Measurements from ENCODE around the gene EFNB2. TPM values are rescaled to one million over a fixed set of nuclear protein-coding genes. Genes with fewer than 3 reads are reported as not detected.

The EFNB2 gene
- total and polyA plus RNA-seq, 7 experiments from 2014 or later: 0.07 to 0.22 (median 0.11) TPM; not detected in 2

DNA sequence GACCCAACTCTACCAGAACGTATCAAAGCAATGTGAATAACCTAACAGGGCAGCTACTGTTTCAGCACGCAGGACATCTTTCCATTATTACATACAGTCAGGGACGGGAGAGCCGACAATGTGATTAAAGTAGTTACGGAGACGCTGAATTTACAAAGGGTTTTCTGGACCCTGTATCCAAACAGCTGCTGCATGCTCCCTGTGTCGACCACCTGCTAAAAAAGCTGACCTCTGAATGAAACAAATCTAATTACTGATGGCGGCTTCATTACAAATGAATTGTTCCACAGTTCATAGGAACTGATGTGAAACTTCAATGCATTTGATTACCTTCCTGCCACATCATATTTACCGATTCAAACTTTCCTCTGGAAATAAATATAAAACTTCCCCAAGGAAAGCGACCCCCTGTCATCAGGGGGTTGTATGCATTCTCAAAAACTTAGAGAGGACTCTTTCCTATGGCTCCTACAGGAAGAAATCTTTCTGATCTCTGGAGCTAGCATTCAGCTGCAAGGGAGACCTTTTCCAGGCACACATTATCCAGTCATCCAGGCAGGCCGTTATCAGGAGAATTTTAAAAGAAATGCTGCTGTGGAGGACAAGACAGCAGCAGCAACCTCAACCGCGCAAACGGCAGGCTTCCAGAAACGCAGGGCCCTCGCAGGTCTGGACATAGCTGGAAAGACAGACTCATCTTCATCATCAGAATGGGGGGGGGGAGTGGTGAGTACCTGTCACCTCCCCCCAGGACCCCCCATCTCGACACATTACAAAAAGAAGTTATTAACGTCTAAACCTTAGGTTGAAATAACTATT is 3.1 kb downstream of the EFNB2 start:
- ChIA-PET CTCF (no interaction called here), POLR2A (no interaction called here)
- DNase-seq (no peak), ATAC-seq (no peak)
- H3K27ac Mint-ChIP-seq: peak overlapping the region in 2 of 9 donors; percentile 40 to 52
- H3K4me1 Mint-ChIP-seq: peaks cover 10 to 24% (median 19%) of the 10 kb centered on the region in 7 donors
- no peaks in the 10 kb centered on the region for H3K27me3 ChIP-seq (ENCODE audit: control insufficient read depth in 2 of 2, insufficient read depth in 2 of 2, low read length in 2 of 2)
- peak overlapping the region; percentile 14 to 96 (median 60) for H3K4me3 Mint-ChIP-seq
- intact Hi-C loops (cut with micrococcal nuclease): loop anchor here in 1 of 2 donors (10.0 kb wide), 1 partner anchor 1682 kb away; the partner anchor contains the start of genes ABHD13 and LIG4
- H3K4me3 ChIP-seq (ENCODE audit: low read length): no peak overlapping the region
- H3K36me3 ChIP-seq (ENCODE audit: control insufficient read depth in 2 of 3, insufficient read depth in 3 of 3, low read length in 3 of 3): no peaks in the 10 kb centered on the region
- H3K27me3 Mint-ChIP-seq: peaks cover 36 to 71% (median 44%) of the 10 kb centered on the region in 5 donors
- H3K36me3 Mint-ChIP-seq: peaks cover 0 to 4% (median 0%) of the 10 kb centered on the region in 5 donors
- no peaks in the 10 kb centered on the region for H3K9me3 ChIP-seq (ENCODE audit: control insufficient read depth in 2 of 3, low read length in 3 of 3)
- peaks cover 0 to 2% (median 0%) of the 10 kb centered on the region in 11 donors for H3K9me3 Mint-ChIP-seq
- H3K4me1 ChIP-seq (ENCODE audit: control insufficient read depth in 2 of 2, insufficient read depth in 2 of 2, low read length in 2 of 2): peaks cover 5 to 19% of the 10 kb centered on the region in 2 donors
- H3K27ac ChIP-seq (ENCODE audit: low read depth, low read length): no peak overlapping the region

DNA sequence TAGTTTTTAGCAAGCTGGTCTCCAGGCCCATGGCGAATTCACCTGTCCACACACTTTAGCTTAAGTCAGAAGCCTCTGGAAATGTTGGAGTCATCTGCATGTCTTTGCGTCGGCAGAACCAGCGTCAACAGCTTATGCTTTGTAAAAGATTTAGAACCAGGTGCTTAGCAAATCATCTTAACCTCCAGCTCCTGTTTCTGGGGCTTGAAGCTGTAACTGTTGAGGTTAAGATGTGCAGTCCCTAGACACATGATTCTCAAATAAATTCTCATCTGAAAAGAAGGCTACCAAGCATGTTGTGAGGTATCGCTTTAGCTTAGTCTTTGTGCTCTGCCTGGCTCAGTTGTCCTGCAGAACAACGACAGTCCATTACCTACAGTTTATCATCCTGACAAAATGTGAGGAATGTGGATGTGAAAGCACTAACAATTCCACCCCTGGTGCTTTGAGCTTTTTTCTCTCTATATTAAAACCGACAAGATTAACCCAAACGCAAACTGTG is 4.4 kb downstream of the EFNB2 start:
- ChIA-PET CTCF (no interaction called here), POLR2A (no interaction called here)
- Histone ChIP-seq H3K4me3 (ENCODE audit: low read length) (no peak overlapping the region), H3K36me3 (ENCODE audit: control insufficient read depth in 2 of 3, insufficient read depth in 3 of 3, low read length in 3 of 3) (no peaks in the 10 kb centered on the region), H3K27me3 (ENCODE audit: control insufficient read depth in 2 of 2, insufficient read depth in 2 of 2, low read length in 2 of 2) (no peaks in the 10 kb centered on the region), H3K9me3 (ENCODE audit: control insufficient read depth in 2 of 3, low read length in 3 of 3) (no peaks in the 10 kb centered on the region), H3K27ac (ENCODE audit: low read depth, low read length) (no peak overlapping the region), H3K4me1 (ENCODE audit: control insufficient read depth in 2 of 2, insufficient read depth in 2 of 2, low read length in 2 of 2) (peaks cover 5 to 19% of the 10 kb centered on the region in 2 donors)
- intact Hi-C loops (cut with micrococcal nuclease): loop anchor here in 1 of 2 donors (10.0 kb wide), 1 partner anchor 1684 kb away; the partner anchor contains the start of genes ABHD13 and LIG4
- Mint-ChIP-seq H3K4me1 (peaks cover 5 to 20% (median 14%) of the 10 kb centered on the region in 7 donors), H3K27me3 (peaks cover 44 to 77% (median 51%) of the 10 kb centered on the region in 5 donors), H3K27ac (no peak overlapping the region), H3K9me3 (peaks cover 0 to 2% (median 0%) of the 10 kb centered on the region in 11 donors), H3K36me3 (peaks cover 0 to 4% (median 0%) of the 10 kb centered on the region in 5 donors), H3K4me3 (no peak overlapping the region)
- no peak for DNase-seq
- ATAC-seq: no peak

DNA sequence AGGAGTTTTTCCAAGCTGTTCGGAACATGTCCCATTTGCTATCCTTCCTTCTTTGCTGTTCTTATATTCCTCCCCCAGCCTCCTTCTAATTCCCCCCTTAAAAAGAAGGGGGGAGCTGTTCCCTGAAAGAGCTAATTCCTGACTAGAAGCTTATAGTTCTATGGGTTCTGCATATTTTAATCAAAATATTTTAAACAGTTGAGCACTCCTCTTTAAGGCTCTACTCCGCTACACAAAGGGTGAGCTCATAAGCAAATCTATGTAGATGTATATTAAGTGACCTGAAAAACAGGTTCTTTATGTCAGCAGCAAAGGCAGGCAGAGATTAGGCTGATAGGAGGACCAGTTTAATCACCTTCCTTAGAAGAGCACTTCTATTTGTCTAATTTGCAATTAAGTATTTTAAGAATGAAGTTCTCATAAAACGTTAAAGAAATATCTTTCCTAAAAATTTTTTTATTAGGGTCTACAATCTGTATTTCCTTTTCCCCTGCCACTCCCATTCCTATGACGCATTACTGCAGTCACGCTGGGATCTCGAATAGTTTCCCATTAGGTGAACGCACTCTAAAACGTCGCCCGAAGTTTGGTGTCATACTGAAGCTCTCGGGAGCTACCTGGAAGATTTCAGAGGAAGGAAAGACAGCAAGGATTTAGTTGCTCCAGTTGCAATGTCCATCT is 5.2 kb downstream of the EFNB2 start:
- Mint-ChIP-seq H3K27me3 (peaks cover 48 to 82% (median 54%) of the 10 kb centered on the region in 5 donors), H3K9me3 (peaks cover 0 to 2% (median 0%) of the 10 kb centered on the region in 11 donors), H3K27ac (no peak overlapping the region), H3K4me3 (no peak overlapping the region), H3K36me3 (peaks cover 0 to 4% (median 0%) of the 10 kb centered on the region in 5 donors), H3K4me1 (peaks cover 5 to 20% (median 14%) of the 10 kb centered on the region in 7 donors)
- Histone ChIP-seq H3K9me3 (ENCODE audit: control insufficient read depth in 2 of 3, low read length in 3 of 3) (no peaks in the 10 kb centered on the region), H3K36me3 (ENCODE audit: control insufficient read depth in 2 of 3, insufficient read depth in 3 of 3, low read length in 3 of 3) (no peaks in the 10 kb centered on the region), H3K4me3 (ENCODE audit: low read length) (no peak overlapping the region), H3K27me3 (ENCODE audit: control insufficient read depth in 2 of 2, insufficient read depth in 2 of 2, low read length in 2 of 2) (no peaks in the 10 kb centered on the region), H3K4me1 (ENCODE audit: control insufficient read depth in 2 of 2, insufficient read depth in 2 of 2, low read length in 2 of 2) (peaks cover 5 to 19% of the 10 kb centered on the region in 2 donors), H3K27ac (ENCODE audit: low read depth, low read length) (no peak overlapping the region)
- DNase-seq: no peak
- no peak for ATAC-seq
- POLR2A ChIA-PET: no interaction called here
- CTCF ChIA-PET: no interaction called here
- intact Hi-C loops (cut with micrococcal nuclease): loop anchor here in 1 of 2 donors (10.0 kb wide), 1 partner anchor 1684 kb away; the partner anchor contains the start of genes ABHD13 and LIG4

DNA sequence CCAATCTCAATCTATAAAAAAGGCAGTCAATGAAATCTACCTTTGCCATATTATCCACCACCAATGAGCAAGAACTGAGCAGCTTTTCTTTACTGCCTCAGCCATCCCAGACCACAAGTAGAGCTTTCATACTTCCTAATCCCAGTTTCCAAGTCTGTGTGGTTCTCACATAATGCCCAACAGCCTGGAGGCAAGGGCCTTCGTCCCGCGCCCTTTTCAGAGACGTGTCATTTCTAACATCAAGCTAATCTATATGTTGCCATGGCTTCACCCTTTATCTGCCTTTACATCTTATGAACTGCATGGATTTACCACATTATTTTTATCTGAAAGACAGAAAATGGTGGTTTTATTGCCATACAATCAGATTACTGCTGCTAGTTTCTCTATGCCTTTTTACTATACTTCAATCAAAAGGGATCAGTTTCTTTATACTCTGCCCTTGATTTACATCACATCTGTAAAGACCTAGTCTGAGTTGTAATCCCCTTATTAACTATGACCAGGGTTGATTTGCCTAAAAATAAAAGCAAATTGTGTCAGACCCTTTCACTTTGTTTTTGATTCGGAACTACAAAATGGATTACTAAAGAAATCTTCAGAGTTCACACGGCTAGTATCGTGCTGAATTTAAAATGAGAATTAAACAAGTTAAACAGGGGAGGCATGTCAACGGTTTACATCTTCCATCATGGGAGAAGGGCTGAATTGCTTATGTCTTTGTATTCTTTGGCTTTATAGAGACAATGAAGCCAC is 5.9 kb downstream of the EFNB2 start:
- H3K27me3 ChIP-seq (ENCODE audit: control insufficient read depth in 2 of 2, insufficient read depth in 2 of 2, low read length in 2 of 2): no peaks in the 10 kb centered on the region
- ATAC-seq (no peak), DNase-seq (no peak)
- H3K4me3 Mint-ChIP-seq: no peak overlapping the region
- no peak overlapping the region for H3K27ac ChIP-seq (ENCODE audit: low read depth, low read length)
- ChIA-PET CTCF (no interaction called here), POLR2A (no interaction called here)
- no peaks in the 10 kb centered on the region for H3K9me3 ChIP-seq (ENCODE audit: control insufficient read depth in 2 of 3, low read length in 3 of 3)
- H3K27me3 Mint-ChIP-seq: peaks cover 51 to 80% (median 54%) of the 10 kb centered on the region in 5 donors
- peaks cover 5 to 19% of the 10 kb centered on the region in 2 donors for H3K4me1 ChIP-seq (ENCODE audit: control insufficient read depth in 2 of 2, insufficient read depth in 2 of 2, low read length in 2 of 2)
- intact Hi-C loops (cut with micrococcal nuclease): loop anchor here in 1 of 2 donors (10.0 kb wide), 1 partner anchor 1685 kb away; the partner anchor contains the start of genes ABHD13 and LIG4
- peaks cover 5 to 20% (median 14%) of the 10 kb centered on the region in 7 donors for H3K4me1 Mint-ChIP-seq
- peak overlapping the region in 1 of 9 donors; percentile 6 for H3K27ac Mint-ChIP-seq
- H3K36me3 ChIP-seq (ENCODE audit: control insufficient read depth in 2 of 3, insufficient read depth in 3 of 3, low read length in 3 of 3): no peaks in the 10 kb centered on the region
- H3K9me3 Mint-ChIP-seq: peaks cover 0 to 2% (median 0%) of the 10 kb centered on the region in 11 donors
- no peak overlapping the region for H3K4me3 ChIP-seq (ENCODE audit: low read length)
- peaks cover 0 to 4% (median 0%) of the 10 kb centered on the region in 5 donors for H3K36me3 Mint-ChIP-seq

DNA sequence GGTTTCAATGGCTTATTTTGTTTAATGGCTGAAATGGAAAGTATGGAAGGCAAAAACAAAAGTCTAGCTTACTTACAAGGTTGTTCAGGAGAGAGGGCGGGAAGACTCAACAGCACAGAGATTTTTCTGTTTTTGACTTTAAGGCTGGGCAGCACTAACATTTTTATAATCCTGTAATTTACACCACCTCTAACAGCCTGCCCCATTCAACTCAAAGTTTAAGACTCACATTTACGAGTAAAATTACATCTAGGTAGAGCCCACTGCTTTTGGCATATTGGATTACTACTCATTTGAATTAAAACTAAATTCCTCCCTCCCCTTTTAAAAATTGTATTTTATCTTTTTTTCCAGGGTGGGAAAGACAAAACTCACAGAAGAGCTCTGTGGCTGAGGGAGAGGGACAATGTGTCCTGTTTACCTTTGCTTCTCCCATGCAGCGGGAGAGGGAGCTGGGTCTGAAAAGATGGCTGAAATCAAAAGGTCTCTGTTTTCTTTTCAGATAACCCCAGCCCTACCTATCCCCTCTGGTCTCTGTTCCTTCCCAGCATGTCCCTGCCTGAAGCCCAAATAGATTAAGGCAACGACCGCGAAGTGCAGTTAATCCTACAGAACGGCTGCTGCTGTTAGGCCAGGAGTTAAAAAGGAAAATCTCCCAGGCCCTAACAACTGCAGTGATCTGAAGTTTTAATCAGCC is 6.6 kb downstream of the EFNB2 start:
- H3K4me3 Mint-ChIP-seq: no peak overlapping the region
- ChIA-PET POLR2A (no interaction called here), CTCF (no interaction called here)
- peak overlapping the region in 1 of 9 donors; percentile 6 for H3K27ac Mint-ChIP-seq
- Histone ChIP-seq H3K4me1 (ENCODE audit: control insufficient read depth in 2 of 2, insufficient read depth in 2 of 2, low read length in 2 of 2) (peaks cover 1 to 13% of the 10 kb centered on the region in 2 donors), H3K4me3 (ENCODE audit: low read length) (no peak overlapping the region), H3K27me3 (ENCODE audit: control insufficient read depth in 2 of 2, insufficient read depth in 2 of 2, low read length in 2 of 2) (no peaks in the 10 kb centered on the region), H3K27ac (ENCODE audit: low read depth, low read length) (no peak overlapping the region), H3K36me3 (ENCODE audit: control insufficient read depth in 2 of 3, insufficient read depth in 3 of 3, low read length in 3 of 3) (no peaks in the 10 kb centered on the region), H3K9me3 (ENCODE audit: control insufficient read depth in 2 of 3, low read length in 3 of 3) (no peaks in the 10 kb centered on the region)
- DNase-seq (no peak), ATAC-seq (no peak)
- H3K9me3 Mint-ChIP-seq: peaks cover 0 to 2% (median 0%) of the 10 kb centered on the region in 11 donors
- intact Hi-C loops (cut with micrococcal nuclease): no loop called here
- H3K36me3 Mint-ChIP-seq: peaks cover 0 to 4% (median 0%) of the 10 kb centered on the region in 5 donors
- peaks cover 52 to 79% (median 54%) of the 10 kb centered on the region in 5 donors for H3K27me3 Mint-ChIP-seq
- peaks cover 5 to 19% (median 13%) of the 10 kb centered on the region in 7 donors for H3K4me1 Mint-ChIP-seq
